H9 (cell line): ENCODE measurements around the gene TMEM248. TPM values are rescaled to one million over a fixed set of nuclear protein-coding genes. Genes with fewer than 3 reads are reported as not detected.

Experiments used
- DNase-seq: peaks from one replicate; pipeline ENCODE4 v3.0.0-alpha.2; 2017
- H2AFZ ChIP-seq: one replicate; pipeline ENCODE4 v1.6.1; 2013; ENCODE audit warnings: mild to moderate bottlenecking, low read length, control low read depth, moderate library complexity
- H2AK5ac ChIP-seq: 2 replicates; pipeline ENCODE4 v1.6.1; 2013; ENCODE audit warnings: low read length, control low read depth, mixed read lengths; ENCODE audit not compliant: insufficient read length
- H2BK120ac ChIP-seq: one replicate; pipeline ENCODE4 v1.6.1; 2013; ENCODE audit warnings: low read depth, mild to moderate bottlenecking, low read length, control low read depth, inconsistent platforms; ENCODE audit not compliant: poor library complexity, severe bottlenecking
- H2BK12ac ChIP-seq: 2 replicates; pipeline ENCODE4 v1.6.1; 2013; ENCODE audit warnings: low read length, control low read depth, mixed read lengths, low read depth; ENCODE audit not compliant: insufficient read length
- H2BK15ac ChIP-seq: 2 replicates; pipeline ENCODE4 v1.6.1; 2013; ENCODE audit warnings: low read depth, low read length, control low read depth
- H2BK20ac ChIP-seq: one replicate; pipeline ENCODE4 v1.6.1; 2013; ENCODE audit warnings: low read depth, mild to moderate bottlenecking, low read length, control low read depth, inconsistent platforms; ENCODE audit not compliant: poor library complexity, severe bottlenecking
- H2BK5ac ChIP-seq: 2 replicates; pipeline ENCODE4 v1.6.1; 2013; ENCODE audit warnings: low read length, control low read depth, mixed read lengths; ENCODE audit not compliant: insufficient read length
- H3K14ac ChIP-seq: 2 replicates; pipeline ENCODE4 v1.6.1; 2013; ENCODE audit warnings: low read length, control low read depth; ENCODE audit not compliant: insufficient read depth
- H3K18ac ChIP-seq: 2 replicates; pipeline ENCODE4 v1.6.1; 2013; ENCODE audit warnings: low read depth, mild to moderate bottlenecking, mixed read lengths, low read length, control low read depth; ENCODE audit not compliant: insufficient read length
- H3K23ac ChIP-seq: 2 replicates; pipeline ENCODE4 v1.6.1; 2013; ENCODE audit warnings: low read length, control low read depth, mixed read lengths, low read depth; ENCODE audit not compliant: insufficient read length
- H3K23me2 ChIP-seq: 2 replicates; pipeline ENCODE4 v1.6.1; 2013; ENCODE audit warnings: low read depth, mild to moderate bottlenecking, mixed read lengths, low read length, control low read depth; ENCODE audit not compliant: insufficient read length, poor library complexity, severe bottlenecking
- H3K27ac ChIP-seq: 2 replicates; pipeline ENCODE4 v1.5.1; 2013; ENCODE audit warnings: low read length, control low read depth, mixed read lengths, low read depth; ENCODE audit not compliant: insufficient read length
- H3K27me3 ChIP-seq: 2 replicates; pipeline ENCODE4 v1.6.1; 2013; ENCODE audit warnings: low read length, control low read depth, inconsistent platforms; ENCODE audit not compliant: insufficient read depth
- H3K4ac ChIP-seq: 2 replicates; pipeline ENCODE4 v1.6.1; 2013; ENCODE audit warnings: low read depth, mild to moderate bottlenecking, control low read depth, inconsistent platforms, low read length, moderate library complexity
- H3K4me1 ChIP-seq: 2 replicates; pipeline ENCODE4 v1.6.1; 2013; ENCODE audit warnings: low read length, control low read depth, inconsistent platforms; ENCODE audit not compliant: insufficient read depth
- H3K4me2 ChIP-seq: 2 replicates; pipeline ENCODE4 v1.6.1; 2013; ENCODE audit warnings: low read length, control low read depth, mixed read lengths; ENCODE audit not compliant: insufficient read length, insufficient read depth
- H3K56ac ChIP-seq: 2 replicates; pipeline ENCODE4 v1.6.1; 2013; ENCODE audit warnings: low read depth, mild to moderate bottlenecking, mixed read lengths, low read length, control low read depth; ENCODE audit not compliant: insufficient read length
- H3K79me1 ChIP-seq: 2 replicates; pipeline ENCODE4 v1.6.1; 2013; ENCODE audit warnings: low read depth, mild to moderate bottlenecking, moderate library complexity, low read length, control low read depth, inconsistent platforms; ENCODE audit not compliant: insufficient read depth, poor library complexity, severe bottlenecking
- H3K79me2 ChIP-seq: 2 replicates; pipeline ENCODE4 v1.6.1; 2013; ENCODE audit warnings: low read length, control low read depth, inconsistent platforms; ENCODE audit not compliant: insufficient read depth
- H3K9ac ChIP-seq: 2 replicates; pipeline ENCODE4 v1.6.1; 2013; ENCODE audit warnings: low read length, control low read depth, mixed read lengths; ENCODE audit not compliant: insufficient read length; ENCODE audit errors: extremely low read depth
- H3K9me3 ChIP-seq: one replicate; pipeline ENCODE4 v1.6.1; 2013; ENCODE audit warnings: low read depth, low read length, inconsistent platforms; ENCODE audit not compliant: control insufficient read depth
- H3T11ph ChIP-seq: one replicate; pipeline ENCODE4 v1.6.1; 2013; ENCODE audit warnings: mild to moderate bottlenecking, low read length, control low read depth, inconsistent platforms
- H4K20me1 ChIP-seq: one replicate; pipeline ENCODE4 v1.6.1; 2013; ENCODE audit not compliant: control insufficient read depth, insufficient read length, insufficient read depth
- H4K5ac ChIP-seq: 2 replicates; pipeline ENCODE4 v1.6.1; 2013; ENCODE audit warnings: low read depth, mild to moderate bottlenecking, mixed read lengths, low read length, control low read depth; ENCODE audit not compliant: insufficient read length
- H4K8ac ChIP-seq: replicated peaks from 2 replicates; pipeline ENCODE4 v1.6.1; 2013; ENCODE audit warnings: low read length, control low read depth, mixed read lengths, low read depth; ENCODE audit not compliant: insufficient read length
- H4K91ac ChIP-seq: 2 replicates; pipeline ENCODE4 v1.6.1; 2013; ENCODE audit warnings: low read depth, mild to moderate bottlenecking, moderate library complexity, mixed read lengths, low read length, control low read depth; ENCODE audit not compliant: insufficient read length
- H3K27ac Mint-ChIP-seq, 3 experiments: 2 replicates in 2 of 3; 3 replicates in 1 of 3; pipeline ENCODE4 v1.8.0; 2020 to 2021; ENCODE audit warnings: mixed read lengths in 3 of 3, mild to moderate bottlenecking in 1 of 3, moderate library complexity in 1 of 3
- H3K27me3 Mint-ChIP-seq: 2 replicates; pipeline ENCODE4 v1.8.0; 2021; ENCODE audit warnings: low read depth, mild to moderate bottlenecking, moderate library complexity, mixed read lengths
- H3K36me3 Mint-ChIP-seq, 3 experiments: 2 replicates in 2 of 3; 3 replicates in 1 of 3; pipeline ENCODE4 v1.8.0; 2020 to 2021; ENCODE audit warnings: low read depth in 3 of 3, mixed read lengths in 3 of 3; ENCODE audit not compliant: insufficient read depth in 1 of 3
- H3K4me1 Mint-ChIP-seq, 2 experiments: 2 replicates each; pipeline ENCODE4 v1.8.0; 2020; ENCODE audit warnings: mixed read lengths in 2 of 2
- H3K4me3 Mint-ChIP-seq, 2 experiments: 2 replicates in 1 of 2; 3 replicates in 1 of 2; pipeline ENCODE4 v1.8.0; 2020 to 2021; ENCODE audit warnings: mild to moderate bottlenecking in 2 of 2, mixed read lengths in 2 of 2, moderate library complexity in 1 of 2
- H3K9me3 Mint-ChIP-seq, 2 experiments: 2 replicates in 1 of 2; 3 replicates in 1 of 2; pipeline ENCODE4 v1.8.0; 2020; ENCODE audit warnings: mild to moderate bottlenecking in 2 of 2, mixed read lengths in 2 of 2, moderate library complexity in 1 of 2
- CTCF ChIP-seq: fragments of 200-600 bp; sonication (generic); conservative IDR thresholded peaks from 3 replicates; pipeline ENCODE4 v1.8.0; 2021; ENCODE audit warnings: antibody characterized with exemption, mild to moderate bottlenecking
- WGBS: extraction: QIAGEN DNeasy Blood & Tissue Kit; methylation state at CpG from one replicate; pipeline ENCODE4 v1.1.7; 2013; ENCODE audit warnings: missing lambda C conversion rate, low lambda C conversion rate, mixed read lengths; ENCODE audit not compliant: insufficient read length; ENCODE audit errors: extremely low coverage; 5-methylcytosine and 5-hydroxymethylcytosine counted together
- total RNA-seq: library from RNA; stranded (reverse); gene quantifications from 2 replicates; pipeline ENCODE4 v1.2.1, GENCODE V29; 2021

The TMEM248 gene
- total RNA-seq, 1 experiment from 2014 or later, result 74.2 TPM

DNA sequence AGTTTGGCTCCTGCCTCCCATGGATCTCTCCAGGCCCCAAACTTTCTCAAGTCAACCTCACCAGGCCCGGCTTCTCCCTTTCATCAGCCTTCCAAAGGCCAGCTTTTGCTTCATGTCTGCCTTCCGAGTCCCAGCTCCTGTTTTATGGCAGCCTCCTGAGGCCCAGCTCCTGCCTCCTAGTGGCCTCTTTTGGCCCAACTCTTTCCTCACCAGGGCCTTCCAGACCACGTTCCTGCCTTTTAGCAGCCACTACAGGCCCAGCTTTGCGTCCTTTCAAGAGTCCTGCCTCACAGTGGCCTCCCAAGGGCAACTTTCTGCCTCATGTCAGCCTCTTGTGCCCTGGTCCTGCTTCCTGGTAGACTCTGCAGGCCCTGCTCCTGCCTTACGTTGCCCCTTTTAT lies 15.3 kb upstream of the TMEM248 start:
- Histone ChIP-seq H3K18ac (no peak overlapping the region), H2BK12ac (no peak overlapping the region), H3K14ac (no peak overlapping the region), H2BK5ac (no peak overlapping the region), H3K4ac (no peak overlapping the region), H4K8ac (no peak overlapping the region), H3K79me1 (no peaks in the 10 kb centered on the region), H3K27me3 (no peaks in the 10 kb centered on the region), H3K23me2 (no peaks in the 10 kb centered on the region), H2BK15ac (no peak overlapping the region), H2AK5ac (no peak overlapping the region), H3K4me1 (no peaks in the 10 kb centered on the region), H3K23ac (no peak overlapping the region), H4K91ac (no peak overlapping the region), H2BK20ac (no peak overlapping the region), H3K4me2 (no peak overlapping the region), H3K9ac (no peak overlapping the region), H2BK120ac (no peak overlapping the region), H3T11ph (no peak overlapping the region), H3K79me2 (no peaks in the 10 kb centered on the region), H3K9me3 (no peaks in the 10 kb centered on the region), H3K56ac (no peak overlapping the region), H3K27ac (no peak overlapping the region), H4K5ac (no peak overlapping the region), H4K20me1 (no peaks in the 10 kb centered on the region), H2AFZ (no peak overlapping the region)
- no peaks in the 10 kb centered on the region for H3K27me3 Mint-ChIP-seq
- H3K36me3 Mint-ChIP-seq, result peaks cover 2 to 8% (median 6%) of the 10 kb centered on the region in 3 experiments; a peak in 4 of 7 replicates
- no CpG with 5 or more reads among the region's 5 CpGs for WGBS
- TF ChIP-seq CTCF, result peak; percentile 62
- H3K4me1 Mint-ChIP-seq, result peaks cover 0 to 4% of the 10 kb centered on the region in 2 experiments; a peak in 1 of 4 replicates
- peak; percentile 62 for DNase-seq
- H3K9me3 Mint-ChIP-seq, result no peaks in the 10 kb centered on the region
- peak overlapping the region; percentile 30 to 94 (median 80); a peak in 6 of 7 replicates for H3K27ac Mint-ChIP-seq
- H3K4me3 Mint-ChIP-seq, result no peak overlapping the region
